HEK293T (cell line): ENCODE measurements around the gene POLR3A.
"Not testable (repeated sequence)": the region's sequence is repeated elsewhere in the genome, so short reads cannot be mapped to it uniquely, and the experiment has no call there.

ENCODE experiments used
- CTCF ChIA-PET: fragments of 350-600 bp; formaldehyde crosslinking; extraction: SDS; loops from one replicate; lab custom pipeline; 2021; ENCODE audit warnings: antibody characterized with exemption, inconsistent platforms; lab: Yijun Ruan, JAX
- POLR2A ChIA-PET: fragments of 350-600 bp; formaldehyde crosslinking; extraction: SDS; loops from one replicate; lab custom pipeline; 2020; ENCODE audit warnings: antibody characterized with exemption, inconsistent platforms; lab: Yijun Ruan, JAX
- DNase-seq: peaks from one replicate; pipeline ENCODE4 v3.0.0; 2012; ENCODE audit warnings: mixed read lengths; ENCODE audit errors: extremely low spot score
- ARNT ChIP-seq: fragments of 450-650 bp; IDR thresholded peaks from 2 replicates; pipeline ENCODE4 v1.6.1; 2017; ENCODE audit warnings: mild to moderate bottlenecking
- BHLHE40 ChIP-seq: fragments of 450-650 bp; IDR thresholded peaks from 2 replicates; pipeline ENCODE4 v1.6.1; 2016; ENCODE audit warnings: mild to moderate bottlenecking, moderate library complexity, borderline replicate concordance
- CTBP1 ChIP-seq: fragments of 450-650 bp; IDR thresholded peaks from 2 replicates; pipeline ENCODE4 v1.6.1; 2016; ENCODE audit warnings: borderline replicate concordance
- ELF4 ChIP-seq: fragments of 450-650 bp; IDR thresholded peaks from 2 replicates; pipeline ENCODE4 v1.6.1; 2017; ENCODE audit warnings: antibody characterized with exemption
- FOXA1 ChIP-seq: fragments of 450-650 bp; IDR thresholded peaks from 2 replicates; pipeline ENCODE4 v1.6.1; 2016; ENCODE audit warnings: mild to moderate bottlenecking
- FOXK2 ChIP-seq: fragments of 450-650 bp; IDR thresholded peaks from 2 replicates; pipeline ENCODE4 v1.6.1; 2016; ENCODE audit warnings: mild to moderate bottlenecking
- FOXM1 ChIP-seq: fragments of 450-650 bp; IDR thresholded peaks from 2 replicates; pipeline ENCODE4 v1.6.1; 2017; ENCODE audit warnings: mild to moderate bottlenecking, borderline replicate concordance
- HDGF ChIP-seq: fragments of 450-650 bp; IDR thresholded peaks from 2 replicates; pipeline ENCODE4 v1.6.1; 2017; ENCODE audit warnings: antibody characterized with exemption, borderline replicate concordance
- L3MBTL2 ChIP-seq: fragments of 450-650 bp; conservative IDR thresholded peaks from 2 replicates; pipeline ENCODE4 v1.6.1; 2016; ENCODE audit warnings: mild to moderate bottlenecking
- LEF1 ChIP-seq: fragments of 450-650 bp; IDR thresholded peaks from 2 replicates; pipeline ENCODE4 v1.6.1; 2017; ENCODE audit warnings: mild to moderate bottlenecking, borderline replicate concordance
- NFRKB ChIP-seq: fragments of 450-650 bp; IDR thresholded peaks from 2 replicates; pipeline ENCODE4 v1.6.1; 2016; ENCODE audit warnings: mild to moderate bottlenecking, moderate library complexity
- PKNOX1 ChIP-seq: fragments of 450-650 bp; IDR thresholded peaks from 2 replicates; pipeline ENCODE4 v1.6.1; 2016
- SP1 ChIP-seq: fragments of 450-650 bp; IDR thresholded peaks from 2 replicates; pipeline ENCODE4 v1.6.1; 2017
- SUZ12 ChIP-seq: fragments of 450-650 bp; IDR thresholded peaks from 2 replicates; pipeline ENCODE4 v1.6.1; 2016; ENCODE audit warnings: mild to moderate bottlenecking
- TARDBP ChIP-seq: fragments of 450-650 bp; IDR thresholded peaks from 2 replicates; pipeline ENCODE4 v1.6.1; 2016
- ZNF384 ChIP-seq: fragments of 450-650 bp; IDR thresholded peaks from 2 replicates; pipeline ENCODE4 v1.6.1; 2016

Gene POLR3A

GRCh38 chr10:78066012-78066411, 36.7 kb upstream of the POLR3A start:
- ChIA-PET CTCF (no interaction called here), POLR2A (no interaction called here)
- TF ChIP-seq PKNOX1 = no peak
- TF ChIP-seq FOXK2 = no peak
- no peak for TF ChIP-seq ELF4
- TF ChIP-seq FOXM1 = no peak
- no peak for TF ChIP-seq SP1
- TF ChIP-seq ARNT = no peak
- no peak for TF ChIP-seq FOXA1
- DNase-seq = no peak

GRCh38 chr10:78065611-78066010, 36.3 kb upstream of the POLR3A start:
- POLR2A ChIA-PET = no interaction called here
- no peak for DNase-seq
- CTCF ChIA-PET = no interaction called here
- TF ChIP-seq SUZ12 (no peak), NFRKB (no peak), PKNOX1 (no peak), ZNF384 (no peak), ARNT (no peak), L3MBTL2 (no peak), FOXA1 (no peak), CTBP1 (no peak), ELF4 (no peak)

- POLR2A ChIA-PET, DNase-seq, CTCF ChIA-PET: not testable (repeated sequence)
Measured at GRCh38 chr10:78064919-78065318, 35.6 kb upstream of the POLR3A start.

- TF ChIP-seq ELF4 (no peak), CTBP1 (no peak), FOXK2 (no peak), TARDBP (no peak)
- no peak for DNase-seq
- ChIA-PET POLR2A (no interaction called here), CTCF (no interaction called here)
Measured at GRCh38 chr10:78063236-78063635, 33.9 kb upstream of the POLR3A start.

GRCh38 chr10:78062296-78062695, 33.0 kb upstream of the POLR3A start:
- TF ChIP-seq L3MBTL2 (no peak), ZNF384 (no peak), HDGF (no peak), SUZ12 (no peak), SP1 (no peak), FOXA1 (no peak), ARNT (no peak), NFRKB (no peak), ELF4 (no peak), PKNOX1 (no peak), FOXM1 (no peak), BHLHE40 (no peak), CTBP1 (no peak), LEF1 (no peak), FOXK2 (no peak)

GRCh38 chr10:78059906-78060702, 30.8 kb upstream of the POLR3A start:
- POLR2A ChIA-PET = no interaction called here
- DNase-seq = no peak
- CTCF ChIA-PET = no interaction called here
- no peak for TF ChIP-seq SUZ12
- no peak for TF ChIP-seq NFRKB
- TF ChIP-seq ARNT = no peak
- TF ChIP-seq BHLHE40 = no peak
- no peak for TF ChIP-seq HDGF
- no peak for TF ChIP-seq FOXK2
- TF ChIP-seq SP1 = no peak
- no peak for TF ChIP-seq TARDBP
- TF ChIP-seq FOXM1 = no peak

More at GRCh38 chr10:78062296-78062695, 33.0 kb upstream of the POLR3A start:
- ChIA-PET POLR2A (no interaction called here), CTCF (no interaction called here)
- no peak for DNase-seq

GRCh38 chr10:78058562-78058961, 29.2 kb upstream of the POLR3A start:
- ChIA-PET POLR2A (no interaction called here), CTCF (no interaction called here)
- TF ChIP-seq FOXM1 (no peak), PKNOX1 (no peak), L3MBTL2 (no peak)
- DNase-seq = no peak
